ENCODE data around the gene LRRC36. TPM values are rescaled to one million over a fixed set of nuclear protein-coding genes. Genes with fewer than 3 reads are reported as not detected.
A peak's percentile ranks its signal among the peaks of the same experiment; 100 is the strongest.

LRRC36 gene
- total and polyA plus RNA-seq, 2 of the 13 experiments (the other 11 are each of a cell fraction or from before 2014, with no cell fraction given) = 0.12 to 0.15 TPM

GRCh38 chr16:67395105-67395457 lies 68.5 kb downstream of the LRRC36 start:
- H2AFZ ChIP-seq (ENCODE audit: low read length) = no peak overlapping the region
- ATAC-seq = no peak
- peaks cover 0 to 47% of the 10 kb centered on the region in 2 experiments; a peak in 4 of 5 replicates for H3K27me3 ChIP-seq (ENCODE audit: control insufficient read depth in 1 of 2, insufficient read depth in 2 of 2, low read length in 2 of 2)
- peaks cover 44% of the 10 kb centered on the region for H3K4me1 ChIP-seq (ENCODE audit: insufficient read depth, low read length)
- TF ChIP-seq ETS1 (CRISPR knock-in tag; IDR thresholded peaks at IDR 0.05) (no peak), MTA1 (CRISPR knock-in tag; IDR thresholded peaks at IDR 0.05; ENCODE audit: borderline replicate concordance) (0 out of 2 replicates have a peak, but pooled peaks have one; percentile 15)
- POLR2A ChIA-PET = no interaction called here
- H4K20me1 ChIP-seq (ENCODE audit: insufficient read depth, low read length) = no peaks in the 10 kb centered on the region
- CTCF ChIA-PET (ENCODE audit: low intra/inter-chr PET ratio, low total read pairs) = no interaction called here
- H3K9me3 ChIP-seq (ENCODE audit: low read length) = no peaks in the 10 kb centered on the region
- no peaks in the 10 kb centered on the region for H3K36me3 ChIP-seq (replicated peaks in 1 of 2; ENCODE audit: control insufficient read depth in 1 of 2, insufficient read depth in 2 of 2, low read length in 2 of 2)
- H3K4me3 ChIP-seq (replicated peaks in 1 of 3; ENCODE audit: insufficient read depth in 1 of 3, low read depth in 2 of 3, low read length in 3 of 3) = no peak overlapping the region
- no peak overlapping the region for H3K4me2 ChIP-seq (ENCODE audit: low read depth, low read length)
- 50% methylated on average over 9 of the region's 10 CpGs for WGBS (ENCODE audit: low lambda C conversion rate)
- no peak overlapping the region for H3K9ac ChIP-seq (ENCODE audit: insufficient read depth, low read depth, low read length)
- H3K79me2 ChIP-seq (ENCODE audit: insufficient read depth, low read length) = no peaks in the 10 kb centered on the region
- H3K27ac ChIP-seq (ENCODE audit: extremely low read length, insufficient read depth, low read length) = no peak overlapping the region
- intact Hi-C loops (cut with micrococcal nuclease; ENCODE audit: unreplicated experiment) (no loop called here), in situ Hi-C loops (cut with HindIII; ENCODE audit: extremely low pct_ligation_motif_present, low pct_unique_long_range_greater_than_20kb) (no loop called here)
- BruUV-seq (replicated peaks) = no TSS peak
- no peak for DNase-seq (ENCODE audit: low spot score)
- FAIRE-seq = no peak

- no peak overlapping the region for H3K27ac ChIP-seq (ENCODE audit: extremely low read length, insufficient read depth, low read length)
- H3K27me3 ChIP-seq (ENCODE audit: control insufficient read depth in 1 of 2, insufficient read depth in 2 of 2, low read length in 2 of 2) = peaks cover 0 to 42% of the 10 kb centered on the region in 2 experiments; a peak in 4 of 5 replicates
- H3K36me3 ChIP-seq (replicated peaks in 1 of 2; ENCODE audit: control insufficient read depth in 1 of 2, insufficient read depth in 2 of 2, low read length in 2 of 2) = no peaks in the 10 kb centered on the region
- no peaks in the 10 kb centered on the region for H3K79me2 ChIP-seq (ENCODE audit: insufficient read depth, low read length)
- no peak for DNase-seq (ENCODE audit: low spot score)
- in situ Hi-C loops (cut with HindIII; ENCODE audit: extremely low pct_ligation_motif_present, low pct_unique_long_range_greater_than_20kb) = no loop called here
- H3K4me2 ChIP-seq (ENCODE audit: low read depth, low read length) = peak overlapping the region; percentile 60
- POLR2A ChIA-PET = no interaction called here
- H4K20me1 ChIP-seq (ENCODE audit: insufficient read depth, low read length) = no peaks in the 10 kb centered on the region
- H3K4me3 ChIP-seq (replicated peaks in 1 of 3; ENCODE audit: insufficient read depth in 1 of 3, low read depth in 2 of 3, low read length in 3 of 3) = peak overlapping the region in 1 of 3 experiments; percentile 57; a peak in 3 of 6 replicates
- FAIRE-seq = no peak
- H3K9ac ChIP-seq (ENCODE audit: insufficient read depth, low read depth, low read length) = peak overlapping the region; percentile 32
- peaks cover 44% of the 10 kb centered on the region for H3K4me1 ChIP-seq (ENCODE audit: insufficient read depth, low read length)
- 75% methylated on average over 4 of the region's 13 CpGs for WGBS (ENCODE audit: low lambda C conversion rate)
- no peak overlapping the region for H2AFZ ChIP-seq (ENCODE audit: low read length)
- ATAC-seq = no peak
- no peaks in the 10 kb centered on the region for H3K9me3 ChIP-seq (ENCODE audit: low read length)
- no TSS peak for BruUV-seq (replicated peaks)
- CTCF ChIA-PET (ENCODE audit: low intra/inter-chr PET ratio, low total read pairs) = no interaction called here
- intact Hi-C loops (cut with micrococcal nuclease; ENCODE audit: unreplicated experiment) = no loop called here
- TF ChIP-seq SNAPC4 (CRISPR knock-in tag; IDR thresholded peaks at IDR 0.05) (no peak), ZNF891 (CRISPR knock-in tag; IDR thresholded peaks at IDR 0.05) (no peak), PAF1 (CRISPR knock-in tag; IDR thresholded peaks at IDR 0.05) (no peak), MTA1 (CRISPR knock-in tag; IDR thresholded peaks at IDR 0.05; ENCODE audit: borderline replicate concordance) (0 out of 2 replicates have a peak, but pooled peaks have one; percentile 2), ZMYM4 (CRISPR knock-in tag; IDR thresholded peaks at IDR 0.05) (no peak)
Observed at GRCh38 chr16:67395458-67396158, 69.0 kb downstream of the LRRC36 start.
